Measurements from ENCODE around the gene RAPGEF2.

DNA sequence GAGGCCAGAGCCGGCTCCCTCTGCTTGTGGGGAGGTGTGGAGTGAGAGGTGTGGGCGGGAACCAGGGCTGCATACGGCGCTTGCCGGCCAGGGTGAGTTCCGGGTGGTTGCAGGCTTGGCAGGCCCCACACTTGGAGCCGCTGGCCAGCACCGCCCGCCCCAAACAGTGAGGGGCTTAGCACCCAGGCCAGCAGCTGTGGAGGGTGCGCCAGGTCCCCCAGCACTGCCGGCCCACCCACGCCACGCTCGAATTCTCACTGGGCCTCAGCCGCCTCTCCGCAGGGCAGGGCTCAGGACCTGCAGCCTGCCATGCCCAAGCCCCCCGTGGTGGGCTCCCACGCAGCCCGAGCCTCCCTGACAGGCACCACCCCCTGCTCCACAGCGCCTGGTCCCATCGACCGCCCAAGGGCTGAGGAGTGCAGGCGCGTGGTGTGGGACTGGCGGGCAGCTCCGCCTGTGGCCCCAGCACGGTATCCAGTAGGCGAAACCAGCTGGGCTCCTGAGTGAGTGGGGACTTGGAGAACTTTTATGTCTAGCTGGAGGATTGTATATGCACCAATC lies 275.3 kb downstream of the RAPGEF2 start:
- TF ChIP-seq, protein P1, sequence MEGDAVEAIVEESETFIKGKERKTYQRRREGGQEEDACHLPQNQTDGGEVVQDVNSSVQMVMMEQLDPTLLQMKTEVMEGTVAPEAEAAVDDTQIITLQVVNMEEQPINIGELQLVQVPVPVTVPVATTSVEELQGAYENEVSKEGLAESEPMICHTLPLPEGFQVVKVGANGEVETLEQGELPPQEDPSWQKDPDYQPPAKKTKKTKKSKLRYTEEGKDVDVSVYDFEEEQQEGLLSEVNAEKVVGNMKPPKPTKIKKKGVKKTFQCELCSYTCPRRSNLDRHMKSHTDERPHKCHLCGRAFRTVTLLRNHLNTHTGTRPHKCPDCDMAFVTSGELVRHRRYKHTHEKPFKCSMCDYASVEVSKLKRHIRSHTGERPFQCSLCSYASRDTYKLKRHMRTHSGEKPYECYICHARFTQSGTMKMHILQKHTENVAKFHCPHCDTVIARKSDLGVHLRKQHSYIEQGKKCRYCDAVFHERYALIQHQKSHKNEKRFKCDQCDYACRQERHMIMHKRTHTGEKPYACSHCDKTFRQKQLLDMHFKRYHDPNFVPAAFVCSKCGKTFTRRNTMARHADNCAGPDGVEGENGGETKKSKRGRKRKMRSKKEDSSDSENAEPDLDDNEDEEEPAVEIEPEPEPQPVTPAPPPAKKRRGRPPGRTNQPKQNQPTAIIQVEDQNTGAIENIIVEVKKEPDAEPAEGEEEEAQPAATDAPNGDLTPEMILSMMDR (IDR thresholded peaks at IDR 0.05): no peak
- TF ChIP-seq ZFX (IDR thresholded peaks at IDR 0.05; ENCODE audit: borderline replicate concordance): no peak

All from 22Rv1 (cell line).